ENCODE data around the gene PDIA4. TPM values are rescaled to one million over a fixed set of nuclear protein-coding genes. Genes with fewer than 3 reads are reported as not detected.
A peak's percentile ranks its signal among the peaks of the same experiment; 100 is the strongest.

Gene PDIA4
- polyA plus RNA-seq, 2 of the 4 experiments (the other 2 are of a cell fraction): 175 to 214 TPM

- TF ChIP-seq ESRRA (IDR thresholded peaks at IDR 0.05; ENCODE audit: borderline replicate concordance, low read length) (no peak), USF2 (IDR thresholded peaks at IDR 0.05) (peak; percentile 64), FOSB (CRISPR knock-in tag; IDR thresholded peaks at IDR 0.05) (no peak), RNF2 (IDR thresholded peaks at IDR 0.05; ENCODE audit: borderline replicate concordance, low read depth) (no peak), HDAC2 (IDR thresholded peaks at IDR 0.05) (no peak), GATA3 (IDR thresholded peaks at IDR 0.05; ENCODE audit: borderline replicate concordance) (no peak), RAD21 (conservative IDR thresholded peaks at IDR 0.05 in 1 of 2, IDR thresholded peaks at IDR 0.05 in 1 of 2) (no peak; a peak in 1 of 5 replicates), ZFP36 (IDR thresholded peaks at IDR 0.05; ENCODE audit: borderline replicate concordance, partially characterized antibody) (no peak), KDM1A (IDR thresholded peaks at IDR 0.05; ENCODE audit: low read depth) (no peak), POLR2AphosphoS2 (conservative IDR thresholded peaks at IDR 0.05; ENCODE audit: low read length) (no peak), NR3C1 (IDR thresholded peaks at IDR 0.05) (no peak), CEBPB (IDR thresholded peaks at IDR 0.05) (no peak), SREBF2 (IDR thresholded peaks at IDR 0.05) (no peak), MAZ (IDR thresholded peaks at IDR 0.05; ENCODE audit: borderline replicate concordance, low read depth, low read length) (no peak), RCOR1 (IDR thresholded peaks at IDR 0.05; ENCODE audit: low read depth, low read length) (no peak), MAX (IDR thresholded peaks at IDR 0.05) (peak; percentile 97), TFCP2L1 (CRISPR knock-in tag; IDR thresholded peaks at IDR 0.05) (peak; percentile 88), PBX3 (IDR thresholded peaks at IDR 0.05) (peak; percentile 62; the same call in 1 of the 2 replicates), RFX5 (IDR thresholded peaks at IDR 0.05) (peak; percentile 58; the same call in 1 of the 2 replicates), HEYL (CRISPR knock-in tag; IDR thresholded peaks at IDR 0.05) (no peak), JUN (IDR thresholded peaks at IDR 0.05) (peak in 1 of 2 experiments; percentile 73; a peak in 4 of 5 replicates), ZSCAN20 (CRISPR knock-in tag; IDR thresholded peaks at IDR 0.05) (no peak), EHF (CRISPR knock-in tag; IDR thresholded peaks at IDR 0.05) (no peak), CBX8 (IDR thresholded peaks at IDR 0.05) (no peak)
These were observed at the start of gene PDIA4 (continued) for GRCh38 chr7:149028346-149029109.

- no peak overlapping the region for H3K4me3 ChIP-seq
- no peak overlapping the region for H3K4me2 ChIP-seq
- no peaks in the 10 kb centered on the region for H3K9me3 ChIP-seq
- POLR2A ChIA-PET: no interaction called here
- CTCF ChIA-PET: interaction anchor here (1.4 to 5.7 kb wide), 2 partner anchors 8 to 12 kb away, joined by 3 to 33 read pairs; no protein-coding TSS in a partner anchor
- DNase-seq (ENCODE audit: low read depth in 1 of 2, low spot score in 1 of 2) (no peak), ATAC-seq (no peak), FAIRE-seq (no peak)
- TF ChIP-seq CTCF (IDR thresholded peaks at IDR 0.05): no peak
- TF ChIP-seq HEYL (CRISPR knock-in tag; IDR thresholded peaks at IDR 0.05): no peak
- no peak for TF ChIP-seq ZSCAN20 (CRISPR knock-in tag; IDR thresholded peaks at IDR 0.05)
- no peak for TF ChIP-seq FOSL2 (IDR thresholded peaks at IDR 0.05)
- TF ChIP-seq FOSL2 (CRISPR knock-in tag; IDR thresholded peaks at IDR 0.05): no peak
- no peak for TF ChIP-seq BCL3 (IDR thresholded peaks at IDR 0.05)
- no peak for TF ChIP-seq EHMT2 (IDR thresholded peaks at IDR 0.05; ENCODE audit: low read depth)
- TF ChIP-seq USF2 (IDR thresholded peaks at IDR 0.05): no peak
- no peaks in the 10 kb centered on the region for H3K4me1 ChIP-seq
- WGBS (ENCODE audit: missing lambda C conversion rate): 84% methylated on average over 9 of the region's 9 CpGs
- H3K27ac ChIP-seq: no peak overlapping the region
These were observed 49.3 kb upstream of the PDIA4 start for GRCh38 chr7:149077594-149077993.

Data from A549 (cell line).